ENCODE results near the gene TTC38. TPM values are rescaled to one million over a fixed set of nuclear protein-coding genes. Genes with fewer than 3 reads are reported as not detected.

TTC38 gene
- polyA plus RNA-seq, 1 experiment: 26.6 TPM

- no peak for TF ChIP-seq CTCF (IDR thresholded peaks at IDR 0.05; ENCODE audit: insufficient read depth, low read depth, low read length)
- H3K4me3 ChIP-seq (ENCODE audit: low read depth, low read length): no peak overlapping the region
- H3K27me3 ChIP-seq (ENCODE audit: control insufficient read depth, insufficient read depth, low read length): no peaks in the 10 kb centered on the region
- H3K36me3 ChIP-seq (ENCODE audit: control insufficient read depth, insufficient read depth, low read length): peaks cover 7% of the 10 kb centered on the region
- ChIA-PET CTCF (interaction anchor here (1.1 to 12.1 kb wide), 3 partner anchors 47 to 326 kb away, joined by 3 to 183 read pairs (median 3); no protein-coding TSS in a partner anchor), POLR2A (no interaction called here)
- DNase-seq (ENCODE audit: low read depth): no peak
These were observed 53.0 kb downstream of the TTC38 start for GRCh38 chr22:46320716-46321386.

- Histone ChIP-seq H3K36me3 (ENCODE audit: control insufficient read depth, insufficient read depth, low read length) (peaks cover 10% of the 10 kb centered on the region), H3K4me3 (ENCODE audit: low read depth, low read length) (no peak overlapping the region), H3K27me3 (ENCODE audit: control insufficient read depth, insufficient read depth, low read length) (no peaks in the 10 kb centered on the region)
- DNase-seq (ENCODE audit: low read depth): no peak
- TF ChIP-seq CTCF (IDR thresholded peaks at IDR 0.05; ENCODE audit: insufficient read depth, low read depth, low read length): no peak
- CTCF ChIA-PET: interaction anchor here (1.9 kb wide), 1 partner anchor 12 kb away, joined by 6 read pairs; the partner anchor contains the start of gene TRMU
- POLR2A ChIA-PET: no interaction called here
These were observed 54.9 kb downstream of the TTC38 start for GRCh38 chr22:46322711-46323110.

- peaks cover 10% of the 10 kb centered on the region for H3K36me3 ChIP-seq (ENCODE audit: control insufficient read depth, insufficient read depth, low read length)
- CTCF ChIA-PET: interaction anchor here (0.7 to 1.9 kb wide), 4 partner anchors 9 to 196 kb away, joined by 3 to 6 read pairs (median 4); partner anchors contain the start of gene TRMU
- POLR2A ChIA-PET: no interaction called here
These were observed 55.4 kb downstream of the TTC38 start for GRCh38 chr22:46323162-46323561.

GRCh38 chr22:46326066-46326680 is 58.4 kb downstream of the TTC38 start:
- no peak for DNase-seq (ENCODE audit: low read depth)
- Histone ChIP-seq H3K36me3 (ENCODE audit: control insufficient read depth, insufficient read depth, low read length) (peaks cover 5% of the 10 kb centered on the region), H3K4me3 (ENCODE audit: low read depth, low read length) (no peak overlapping the region), H3K27me3 (ENCODE audit: control insufficient read depth, insufficient read depth, low read length) (no peaks in the 10 kb centered on the region)
- ChIA-PET CTCF (no interaction called here), POLR2A (no interaction called here)
- TF ChIP-seq CTCF (IDR thresholded peaks at IDR 0.05; ENCODE audit: insufficient read depth, low read depth, low read length): no peak

More at GRCh38 chr22:46323162-46323561, 55.4 kb downstream of the TTC38 start:
- no peaks in the 10 kb centered on the region for H3K27me3 ChIP-seq (ENCODE audit: control insufficient read depth, insufficient read depth, low read length)
- H3K4me3 ChIP-seq (ENCODE audit: low read depth, low read length): no peak overlapping the region
- no peak for DNase-seq (ENCODE audit: low read depth)
- no peak for TF ChIP-seq CTCF (IDR thresholded peaks at IDR 0.05; ENCODE audit: insufficient read depth, low read depth, low read length)

- CTCF ChIA-PET: interaction anchor here (3.0 to 3.5 kb wide), 2 partner anchors 12 to 206 kb away, joined by 10 to 13 read pairs; no protein-coding TSS in a partner anchor
- Histone ChIP-seq H3K27me3 (ENCODE audit: control insufficient read depth, insufficient read depth, low read length) (no peaks in the 10 kb centered on the region), H3K4me3 (ENCODE audit: low read depth, low read length) (no peak overlapping the region), H3K36me3 (ENCODE audit: control insufficient read depth, insufficient read depth, low read length) (peaks cover 5% of the 10 kb centered on the region; the same call in 1 of the 2 replicates)
- POLR2A ChIA-PET: no interaction called here
- no peak for TF ChIP-seq CTCF (IDR thresholded peaks at IDR 0.05; ENCODE audit: insufficient read depth, low read depth, low read length)
- DNase-seq (ENCODE audit: low read depth): no peak
These were observed 60.1 kb downstream of the TTC38 start for GRCh38 chr22:46327691-46328465.
